SJSA1 (cell line): ENCODE data around the gene PPP2R2B. TPM values are rescaled to one million over a fixed set of nuclear protein-coding genes. Genes with fewer than 3 reads are reported as not detected.

Experiments
- DNase-seq, 2 experiments: peaks; one replicate each; pipeline ENCODE4 v3.0.0-alpha.2; 2015 to 2020; ENCODE audit warnings: low spot score in 2 of 2, low read depth in 1 of 2
- H3K27ac ChIP-seq: fragments of 250-450 bp; sonication (Bioruptor Pico); 2 replicates; pipeline ENCODE4 v1.5.1; 2020; ENCODE audit warnings: mild to moderate bottlenecking, moderate library complexity
- H3K27me3 ChIP-seq: fragments of 250-450 bp; sonication (Bioruptor Pico); replicated peaks from 2 replicates; pipeline ENCODE4 v1.5.1; 2020; ENCODE audit warnings: mild to moderate bottlenecking, moderate library complexity
- H3K36me3 ChIP-seq: fragments of 250-450 bp; sonication (Bioruptor Pico); 2 replicates; pipeline ENCODE4 v1.5.1; 2020; ENCODE audit warnings: mild to moderate bottlenecking
- H3K4me1 ChIP-seq: fragments of 250-450 bp; sonication (Bioruptor Pico); replicated peaks from 2 replicates; pipeline ENCODE4 v1.6.1; 2021; ENCODE audit warnings: mild to moderate bottlenecking
- H3K4me3 ChIP-seq: fragments of 250-450 bp; sonication (Bioruptor Pico); 2 replicates; pipeline ENCODE4 v1.5.1; 2020; ENCODE audit warnings: mild to moderate bottlenecking
- H3K9me3 ChIP-seq: fragments of 250-450 bp; sonication (Bioruptor Pico); replicated peaks from 2 replicates; pipeline ENCODE4 v1.5.1; 2020; ENCODE audit warnings: mild to moderate bottlenecking
- total RNA-seq: library from RNA; depleted of rRNA; stranded (reverse); fragments of >200 nt; shearing (Covaris generic); gene quantifications from 2 replicates; pipeline ENCODE4 v1.2.3, GENCODE V29; 2014; rRNA removed

PPP2R2B gene
- total RNA-seq, result 0.13 TPM in 1 of 2 replicates, not detected in the other

- no peak within 1 kb of the TSS; the same call in 1 of the 2 replicates for H3K4me3 ChIP-seq
- H3K36me3 ChIP-seq, result no peaks in the 10 kb centered on the region
- H3K4me1 ChIP-seq, result peaks cover 10% of the 10 kb centered on the region
- no peaks in the 10 kb centered on the region for H3K9me3 ChIP-seq
- H3K27ac ChIP-seq, result no peak within 1 kb of the TSS
- DNase-seq, result peak in 1 of 2 experiments; percentile 13
- H3K27me3 ChIP-seq, result peaks cover 58% of the 10 kb centered on the region
These were observed at the start of gene PPP2R2B for GRCh38 chr5:146878476-146879172. TSS of gene PPP2R2B (minus strand) at chr5:146878757.

DNA sequence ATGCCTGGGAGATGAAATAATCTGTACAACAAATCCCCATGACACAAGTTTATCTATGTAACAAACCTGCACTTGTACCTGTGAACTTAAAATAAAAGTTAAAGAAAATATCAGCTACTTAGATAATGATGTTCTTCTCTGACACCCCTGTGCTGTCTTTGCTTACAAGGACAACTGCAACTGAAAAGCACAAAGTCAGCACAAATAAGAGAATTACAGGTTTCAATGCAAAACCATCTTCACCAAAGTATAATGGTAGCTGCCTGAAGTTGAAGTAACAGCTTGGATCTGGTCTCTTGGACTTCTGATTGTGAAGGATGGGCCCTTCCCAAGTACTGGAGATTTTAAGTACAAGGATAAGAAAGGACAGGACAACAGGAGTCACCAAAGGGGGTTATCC is 45.6 kb upstream of the PPP2R2B start:
- H3K4me1 ChIP-seq, result no peaks in the 10 kb centered on the region
- no peaks in the 10 kb centered on the region for H3K36me3 ChIP-seq
- DNase-seq, result no peak
- no peaks in the 10 kb centered on the region; the same call in 1 of the 2 replicates for H3K9me3 ChIP-seq
- no peak overlapping the region for H3K27ac ChIP-seq
- H3K4me3 ChIP-seq, result no peak overlapping the region
- no peaks in the 10 kb centered on the region for H3K27me3 ChIP-seq

DNA sequence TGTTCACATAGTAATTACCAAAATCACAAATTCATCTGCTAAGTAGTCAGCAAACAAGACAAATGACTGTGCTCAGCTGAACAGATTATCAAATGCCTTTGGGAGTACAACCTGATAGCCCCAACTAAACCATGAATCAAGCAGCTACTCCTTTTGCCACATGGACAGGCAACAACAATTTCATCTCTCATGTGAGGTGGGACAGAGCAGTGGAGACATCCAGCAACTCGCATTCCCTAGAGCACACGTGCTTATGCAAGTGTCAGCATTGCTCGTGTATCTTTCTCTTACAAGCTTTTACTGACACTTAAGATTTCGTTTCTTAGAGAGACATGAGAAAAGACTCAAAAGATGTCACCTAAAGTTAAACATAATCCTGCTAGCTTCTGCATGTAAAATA is 42.7 kb upstream of the PPP2R2B start:
- H3K27ac ChIP-seq, result no peak overlapping the region

GRCh38 chr5:146920351-146920881 is 41.9 kb upstream of the PPP2R2B start:
- Histone ChIP-seq H3K27me3 (no peaks in the 10 kb centered on the region), H3K4me3 (no peak overlapping the region), H3K9me3 (no peaks in the 10 kb centered on the region; the same call in 1 of the 2 replicates), H3K27ac (no peak overlapping the region), H3K36me3 (no peaks in the 10 kb centered on the region), H3K4me1 (no peaks in the 10 kb centered on the region)
- no peak for DNase-seq

More for the DNA sequence above, 42.7 kb upstream of the PPP2R2B start:
- no peak for DNase-seq
- H3K4me1 ChIP-seq, result no peaks in the 10 kb centered on the region
- no peaks in the 10 kb centered on the region; the same call in 1 of the 2 replicates for H3K9me3 ChIP-seq
- H3K27me3 ChIP-seq, result no peaks in the 10 kb centered on the region
- H3K4me3 ChIP-seq, result no peak overlapping the region
- no peaks in the 10 kb centered on the region for H3K36me3 ChIP-seq

- Histone ChIP-seq H3K27me3 (no peaks in the 10 kb centered on the region), H3K36me3 (no peaks in the 10 kb centered on the region), H3K4me3 (no peak overlapping the region), H3K27ac (no peak overlapping the region), H3K9me3 (no peaks in the 10 kb centered on the region; the same call in 1 of the 2 replicates), H3K4me1 (no peaks in the 10 kb centered on the region)
- no peak for DNase-seq
These were observed 40.7 kb upstream of the PPP2R2B start for GRCh38 chr5:146919304-146919703.

DNA sequence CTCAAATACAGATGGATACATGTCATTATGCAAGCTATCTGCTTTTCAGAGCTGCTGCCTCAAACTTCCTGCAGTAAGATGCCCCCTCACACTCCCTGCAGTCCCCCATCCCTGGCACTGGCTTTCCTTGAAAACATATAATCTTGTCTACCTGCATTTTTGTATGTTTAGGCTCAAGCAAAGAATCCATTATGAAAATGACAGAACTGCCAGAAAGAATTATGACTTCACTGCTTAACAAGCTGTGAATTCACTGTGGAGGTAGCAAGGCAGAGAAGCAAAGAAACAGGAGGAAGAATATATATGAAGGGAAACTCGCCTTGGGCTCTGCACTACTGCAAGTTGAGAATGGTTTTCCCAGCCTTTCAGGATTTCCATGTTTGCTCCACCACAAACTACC is 39.4 kb upstream of the PPP2R2B start:
- H3K9me3 ChIP-seq, result no peaks in the 10 kb centered on the region
- no peaks in the 10 kb centered on the region for H3K27me3 ChIP-seq
- H3K4me3 ChIP-seq, result no peak overlapping the region
- no peak for DNase-seq
- H3K4me1 ChIP-seq, result no peaks in the 10 kb centered on the region
- H3K27ac ChIP-seq, result no peak overlapping the region
- no peaks in the 10 kb centered on the region for H3K36me3 ChIP-seq

DNA sequence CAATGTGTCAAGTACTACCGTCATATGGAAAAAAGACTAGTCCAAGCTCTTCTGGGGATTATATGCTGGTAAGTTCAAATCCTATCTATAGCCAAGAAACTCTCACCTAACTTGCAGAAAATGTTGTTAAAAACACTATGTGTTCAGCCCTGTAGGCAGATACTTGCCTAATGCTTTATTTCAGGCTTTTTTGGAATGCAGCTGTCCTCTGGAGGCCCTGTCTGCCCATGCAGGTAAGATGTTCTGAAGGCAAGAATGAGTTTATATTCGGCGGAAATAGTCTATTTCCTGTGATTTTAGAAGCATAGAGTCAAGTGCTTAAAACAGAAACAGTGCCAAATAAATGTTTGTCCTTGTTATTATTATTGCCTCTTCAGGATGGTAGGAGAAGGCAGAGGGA is 34.3 kb upstream of the PPP2R2B start:
- no peak for DNase-seq
- H3K4me3 ChIP-seq, result no peak overlapping the region

GRCh38 chr5:146910239-146910638 is 31.7 kb upstream of the PPP2R2B start:
- Histone ChIP-seq H3K27me3 (no peaks in the 10 kb centered on the region), H3K4me1 (no peaks in the 10 kb centered on the region), H3K27ac (no peak overlapping the region), H3K4me3 (no peak overlapping the region), H3K36me3 (no peaks in the 10 kb centered on the region), H3K9me3 (no peaks in the 10 kb centered on the region)
- DNase-seq, result no peak

More for the DNA sequence above, 34.3 kb upstream of the PPP2R2B start:
- Histone ChIP-seq H3K4me1 (no peaks in the 10 kb centered on the region), H3K27ac (no peak overlapping the region), H3K27me3 (no peaks in the 10 kb centered on the region), H3K9me3 (no peaks in the 10 kb centered on the region), H3K36me3 (no peaks in the 10 kb centered on the region)

DNA sequence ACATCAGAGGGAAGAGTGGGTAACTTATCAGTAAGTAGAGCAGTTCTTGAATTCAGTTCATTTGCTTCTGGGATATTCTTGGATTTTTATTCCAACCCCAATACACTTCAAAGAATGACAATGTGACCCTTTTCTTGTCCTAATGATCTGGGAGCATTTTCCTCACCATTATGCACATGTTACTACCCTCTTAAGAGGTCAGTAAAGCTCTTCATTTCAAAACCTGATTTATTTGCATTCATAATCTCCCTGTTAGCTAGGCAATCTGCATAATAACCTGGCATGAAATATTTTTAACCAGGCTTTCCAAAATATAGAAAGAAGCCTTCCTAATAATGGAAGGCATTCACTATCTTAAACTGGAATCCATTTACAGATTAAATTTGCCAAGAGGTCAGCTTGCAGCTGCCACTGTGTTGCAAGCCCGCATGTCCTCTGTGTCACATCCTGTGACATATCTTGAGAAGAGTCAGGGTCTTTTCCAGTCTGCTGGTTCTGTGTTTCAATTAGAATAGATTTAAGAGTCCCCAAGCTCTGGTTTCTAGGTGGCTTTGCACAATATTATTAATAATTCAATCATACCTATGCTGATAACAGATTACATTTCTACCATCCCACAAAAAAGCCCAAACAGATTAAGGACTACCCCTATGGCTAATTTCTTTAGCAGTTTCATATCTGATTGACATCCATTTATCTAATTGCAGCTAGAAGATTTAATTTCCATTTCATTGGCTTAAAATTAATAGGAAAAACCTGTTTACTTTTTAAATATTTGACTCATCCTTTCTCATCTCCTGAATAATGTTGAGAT is 30.9 kb upstream of the PPP2R2B start:
- no peak overlapping the region for H3K27ac ChIP-seq
- H3K4me1 ChIP-seq, result no peaks in the 10 kb centered on the region
- no peaks in the 10 kb centered on the region for H3K9me3 ChIP-seq
- no peaks in the 10 kb centered on the region for H3K36me3 ChIP-seq
- H3K27me3 ChIP-seq, result no peaks in the 10 kb centered on the region
- no peak overlapping the region for H3K4me3 ChIP-seq
- DNase-seq, result no peak

- no peaks in the 10 kb centered on the region for H3K4me1 ChIP-seq
- H3K36me3 ChIP-seq, result no peaks in the 10 kb centered on the region
- no peak overlapping the region for H3K27ac ChIP-seq
- no peak for DNase-seq
- no peaks in the 10 kb centered on the region for H3K27me3 ChIP-seq
- no peaks in the 10 kb centered on the region for H3K9me3 ChIP-seq
- no peak overlapping the region for H3K4me3 ChIP-seq
These were observed 28.2 kb upstream of the PPP2R2B start for GRCh38 chr5:146906803-146907202.

- H3K9me3 ChIP-seq, result no peaks in the 10 kb centered on the region
- no peaks in the 10 kb centered on the region for H3K36me3 ChIP-seq
- H3K27me3 ChIP-seq, result no peaks in the 10 kb centered on the region
- no peaks in the 10 kb centered on the region for H3K4me1 ChIP-seq
- no peak overlapping the region for H3K27ac ChIP-seq
- no peak for DNase-seq
- H3K4me3 ChIP-seq, result no peak overlapping the region
These were observed 26.3 kb upstream of the PPP2R2B start for GRCh38 chr5:146904890-146905289.

- no peak for DNase-seq
- no peak overlapping the region for H3K27ac ChIP-seq
- H3K4me3 ChIP-seq, result no peak overlapping the region
These were observed 25.2 kb upstream of the PPP2R2B start for GRCh38 chr5:146903789-146904188.

DNA sequence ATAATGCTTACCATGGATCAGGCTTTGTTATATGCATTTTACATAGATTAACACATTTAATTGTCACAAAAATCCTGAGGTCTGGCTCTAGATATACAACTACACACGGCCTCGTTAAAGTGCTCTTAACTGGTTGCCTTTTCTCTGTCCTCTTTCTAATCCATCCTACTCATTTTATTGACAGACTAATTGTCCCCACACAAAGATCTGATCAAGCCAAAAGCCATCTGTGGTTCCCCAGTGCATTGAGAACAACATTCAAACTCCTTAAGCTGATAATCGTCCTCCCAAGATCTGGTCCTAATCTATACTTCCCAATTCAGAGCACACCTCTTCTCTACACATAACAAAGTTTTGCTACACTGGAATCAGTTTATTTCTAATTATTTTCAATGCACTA is 23.9 kb upstream of the PPP2R2B start:
- Histone ChIP-seq H3K4me1 (no peaks in the 10 kb centered on the region), H3K4me3 (no peak overlapping the region), H3K27me3 (no peaks in the 10 kb centered on the region), H3K36me3 (no peaks in the 10 kb centered on the region), H3K9me3 (no peaks in the 10 kb centered on the region), H3K27ac (no peak overlapping the region)
- DNase-seq, result no peak

More at GRCh38 chr5:146903789-146904188, 25.2 kb upstream of the PPP2R2B start:
- Histone ChIP-seq H3K27me3 (no peaks in the 10 kb centered on the region), H3K9me3 (no peaks in the 10 kb centered on the region), H3K36me3 (no peaks in the 10 kb centered on the region), H3K4me1 (no peaks in the 10 kb centered on the region)

GRCh38 chr5:146897061-146897460 is 18.5 kb upstream of the PPP2R2B start:
- Histone ChIP-seq H3K4me3 (no peak overlapping the region), H3K4me1 (no peaks in the 10 kb centered on the region), H3K27ac (no peak overlapping the region), H3K36me3 (no peaks in the 10 kb centered on the region), H3K9me3 (no peaks in the 10 kb centered on the region), H3K27me3 (no peaks in the 10 kb centered on the region)
- no peak for DNase-seq
